ENCODE data around the gene KLHL36.

- TF ChIP-seq, protein P1, sequence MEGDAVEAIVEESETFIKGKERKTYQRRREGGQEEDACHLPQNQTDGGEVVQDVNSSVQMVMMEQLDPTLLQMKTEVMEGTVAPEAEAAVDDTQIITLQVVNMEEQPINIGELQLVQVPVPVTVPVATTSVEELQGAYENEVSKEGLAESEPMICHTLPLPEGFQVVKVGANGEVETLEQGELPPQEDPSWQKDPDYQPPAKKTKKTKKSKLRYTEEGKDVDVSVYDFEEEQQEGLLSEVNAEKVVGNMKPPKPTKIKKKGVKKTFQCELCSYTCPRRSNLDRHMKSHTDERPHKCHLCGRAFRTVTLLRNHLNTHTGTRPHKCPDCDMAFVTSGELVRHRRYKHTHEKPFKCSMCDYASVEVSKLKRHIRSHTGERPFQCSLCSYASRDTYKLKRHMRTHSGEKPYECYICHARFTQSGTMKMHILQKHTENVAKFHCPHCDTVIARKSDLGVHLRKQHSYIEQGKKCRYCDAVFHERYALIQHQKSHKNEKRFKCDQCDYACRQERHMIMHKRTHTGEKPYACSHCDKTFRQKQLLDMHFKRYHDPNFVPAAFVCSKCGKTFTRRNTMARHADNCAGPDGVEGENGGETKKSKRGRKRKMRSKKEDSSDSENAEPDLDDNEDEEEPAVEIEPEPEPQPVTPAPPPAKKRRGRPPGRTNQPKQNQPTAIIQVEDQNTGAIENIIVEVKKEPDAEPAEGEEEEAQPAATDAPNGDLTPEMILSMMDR (conservative IDR thresholded peaks at IDR 0.05; ENCODE audit: low read length): no peak
- TF ChIP-seq EZH2phosphoT487 (IDR thresholded peaks at IDR 0.05; ENCODE audit: borderline replicate concordance, low read depth, low read length): no peak
Measured at GRCh38 chr16:84692451-84693214, 44.3 kb downstream of the KLHL36 start.

All from OCI-LY7 (cell line).